IMR-90 (cell line): Measurements from ENCODE around the gene MEF2C. TPM values are rescaled to one million over a fixed set of nuclear protein-coding genes. Genes with fewer than 3 reads are reported as not detected.
A peak's percentile ranks its signal among the peaks of the same experiment; 100 is the strongest.

Experiments used
- ATAC-seq: fragments of 200-7000 bp; cut with Tn5 transposase; 2 replicates; pipeline ENCODE4 v1.9.1; 2020; ENCODE audit warnings: low read depth, mild to moderate bottlenecking, moderate library complexity
- BruUV-seq: library from RNA; stranded (reverse); fragments of 400-500 nt; replicated peaks from 2 replicates; lab custom pipeline; 2021; lab: Mats Ljungman, UMichigan
- CTCF ChIA-PET: fragments of 300-600 bp; formaldehyde crosslinking; extraction: SDS; loops from one replicate; lab custom pipeline; 2021; ENCODE audit warnings: antibody characterized with exemption; lab: Yijun Ruan, JAX
- POLR2A ChIA-PET: fragments of 300-600 bp; sonication (Branson Sonifier 250); formaldehyde crosslinking; loops from one replicate; lab custom pipeline; 2022; ENCODE audit warnings: antibody characterized with exemption; ENCODE audit not compliant: unreplicated experiment; lab: Charles Lee
- DNase-seq: peaks from one replicate; pipeline ENCODE4 v3.0.0; 2013
- H2AFZ ChIP-seq: replicated peaks from 2 replicates; pipeline ENCODE3; 2013; ENCODE audit warnings: low read length, mild to moderate bottlenecking; ENCODE audit not compliant: poor library complexity
- H2AK5ac ChIP-seq: 2 replicates; pipeline ENCODE4 v1.6.1; 2013; ENCODE audit warnings: low read depth, low read length, inconsistent platforms
- H2AK9ac ChIP-seq: replicated peaks from 2 replicates; pipeline ENCODE3; 2013; ENCODE audit warnings: mild to moderate bottlenecking, low read depth, low read length, moderate library complexity; ENCODE audit not compliant: poor library complexity
- H2BK120ac ChIP-seq: 2 replicates; pipeline ENCODE4 v1.6.1; 2013; ENCODE audit warnings: low read depth, low read length, inconsistent platforms
- H2BK15ac ChIP-seq: 3 replicates; pipeline ENCODE4 v1.6.1; 2013; ENCODE audit warnings: low read depth, low read length, inconsistent platforms
- H2BK20ac ChIP-seq: 2 replicates; pipeline ENCODE4 v1.6.1; 2013; ENCODE audit warnings: low read depth, mild to moderate bottlenecking, inconsistent platforms, low read length, moderate library complexity
- H2BK5ac ChIP-seq: 2 replicates; pipeline ENCODE4 v1.6.1; 2013; ENCODE audit warnings: mild to moderate bottlenecking, low read depth, low read length, inconsistent platforms; ENCODE audit not compliant: poor library complexity, severe bottlenecking
- H3K14ac ChIP-seq: replicated peaks from 2 replicates; pipeline ENCODE4 v1.6.1; 2013; ENCODE audit warnings: low read depth, low read length, inconsistent platforms
- H3K18ac ChIP-seq: 2 replicates; pipeline ENCODE4 v1.6.1; 2013; ENCODE audit warnings: low read depth, low read length, control low read depth
- H3K23ac ChIP-seq: 2 replicates; pipeline ENCODE4 v1.6.1; 2013; ENCODE audit warnings: low read depth, low read length, inconsistent platforms
- H3K27ac ChIP-seq: 2 replicates; pipeline ENCODE4 v1.5.1; 2013; ENCODE audit warnings: mild to moderate bottlenecking, control low read depth, low read length; ENCODE audit not compliant: insufficient read depth
- H3K27me3 ChIP-seq: 2 replicates; pipeline ENCODE4 v1.6.1; 2013; ENCODE audit warnings: low read length; ENCODE audit not compliant: control insufficient read depth, insufficient read depth
- H3K36me3 ChIP-seq: 2 replicates; pipeline ENCODE4 v1.6.1; 2013; ENCODE audit warnings: low read length, mixed read lengths; ENCODE audit not compliant: control insufficient read depth, insufficient read depth
- H3K4ac ChIP-seq: 2 replicates; pipeline ENCODE4 v1.6.1; 2013; ENCODE audit warnings: low read depth, low read length, inconsistent platforms
- H3K4me1 ChIP-seq: 2 replicates; pipeline ENCODE4 v1.6.1; 2013; ENCODE audit warnings: low read length, mixed read lengths; ENCODE audit not compliant: control insufficient read depth, insufficient read depth
- H3K4me2 ChIP-seq: 2 replicates; pipeline ENCODE4 v1.6.1; 2013; ENCODE audit warnings: low read depth, mild to moderate bottlenecking, control low read depth, low read length, moderate library complexity
- H3K4me3 ChIP-seq: 2 replicates; pipeline ENCODE4 v1.5.1; 2013; ENCODE audit warnings: low read depth, mild to moderate bottlenecking, control low read depth, low read length, moderate library complexity; ENCODE audit not compliant: insufficient read depth
- H3K56ac ChIP-seq: 2 replicates; pipeline ENCODE4 v1.6.1; 2013; ENCODE audit warnings: low read length, inconsistent platforms; ENCODE audit not compliant: insufficient read depth; ENCODE audit errors: extremely low read depth
- H3K79me1 ChIP-seq, 2 experiments: 2 replicates each; pipeline ENCODE4 v1.6.1; 2013; ENCODE audit warnings: low read length in 2 of 2, inconsistent platforms in 1 of 2, low read depth in 1 of 2
- H3K9ac ChIP-seq: 2 replicates; pipeline ENCODE4 v1.6.1; 2013; ENCODE audit warnings: low read depth, low read length, control low read depth
- H3K9me1 ChIP-seq: 2 replicates; pipeline ENCODE4 v1.6.1; 2013; ENCODE audit warnings: low read length, inconsistent platforms; ENCODE audit not compliant: insufficient read depth
- H3K9me3 ChIP-seq: 2 replicates; pipeline ENCODE4 v1.6.1; 2013; ENCODE audit warnings: low read length; ENCODE audit not compliant: control insufficient read depth, insufficient read depth
- H4K20me1 ChIP-seq: 2 replicates; pipeline ENCODE4 v1.6.1; 2013; ENCODE audit warnings: low read length, inconsistent platforms; ENCODE audit not compliant: insufficient read depth
- H4K5ac ChIP-seq: 2 replicates; pipeline ENCODE4 v1.6.1; 2013; ENCODE audit warnings: mild to moderate bottlenecking, low read depth, low read length, control low read depth
- H4K8ac ChIP-seq, 2 experiments: 2 replicates each; pipeline ENCODE4 v1.6.1; 2013; ENCODE audit warnings: low read depth in 2 of 2, low read length in 2 of 2, control low read depth in 1 of 2, inconsistent platforms in 1 of 2
- H4K91ac ChIP-seq: 2 replicates; pipeline ENCODE4 v1.6.1; 2013; ENCODE audit warnings: low read depth, low read length, inconsistent platforms; ENCODE audit not compliant: insufficient read depth
- BHLHE40 ChIP-seq: fragments of 150-350 bp; IDR thresholded peaks from 2 replicates; pipeline ENCODE4 v1.6.1; 2016; ENCODE audit warnings: mild to moderate bottlenecking, low read depth, low read length
- CEBPB ChIP-seq: IDR thresholded peaks from 2 replicates; pipeline ENCODE4 v1.6.1; 2012; ENCODE audit warnings: low read depth, low read length, improper control_type of control experiment
- CHD1 ChIP-seq: IDR thresholded peaks from 2 replicates; pipeline ENCODE4 v1.6.1; 2012; ENCODE audit warnings: low read depth, low read length, improper control_type of control experiment
- FOS ChIP-seq: fragments of 150-350 bp; IDR thresholded peaks from 2 replicates; pipeline ENCODE4 v1.6.1; 2016; ENCODE audit warnings: low read depth, low read length
- MAFK ChIP-seq: IDR thresholded peaks from 2 replicates; pipeline ENCODE4 v1.6.1; 2012; ENCODE audit warnings: low read depth, low read length, improper control_type of control experiment
- MAZ ChIP-seq: IDR thresholded peaks from 2 replicates; pipeline ENCODE4 v1.6.1; 2012; ENCODE audit warnings: low read depth, mild to moderate bottlenecking, low read length, improper control_type of control experiment, moderate library complexity, borderline replicate concordance
- MXI1 ChIP-seq: IDR thresholded peaks from 2 replicates; pipeline ENCODE4 v1.6.1; 2012; ENCODE audit warnings: low read depth, mild to moderate bottlenecking, low read length, moderate library complexity, borderline replicate concordance
- NFE2L2 ChIP-seq: fragments of 150-350 bp; IDR thresholded peaks from 2 replicates; pipeline ENCODE4 v1.6.1; 2016; ENCODE audit warnings: low read depth, mild to moderate bottlenecking, low read length
- POLR2A ChIP-seq: IDR thresholded peaks from 2 replicates; pipeline ENCODE4 v1.6.1; 2012; ENCODE audit warnings: mild to moderate bottlenecking, low read depth, low read length
- RAD21 ChIP-seq: IDR thresholded peaks from 2 replicates; pipeline ENCODE4 v1.6.1; 2012; ENCODE audit warnings: low read length, improper control_type of control experiment
- RCOR1 ChIP-seq: IDR thresholded peaks from 2 replicates; pipeline ENCODE4 v1.6.1; 2012; ENCODE audit warnings: mild to moderate bottlenecking, low read length, improper control_type of control experiment; ENCODE audit not compliant: insufficient replicate concordance
- RFX5 ChIP-seq: IDR thresholded peaks from 2 replicates; pipeline ENCODE4 v1.8.0; 2012; ENCODE audit warnings: low read depth, mild to moderate bottlenecking, low read length, moderate library complexity
- SMC3 ChIP-seq: fragments of 150-350 bp; IDR thresholded peaks from 2 replicates; pipeline ENCODE4 v1.6.1; 2016; ENCODE audit warnings: low read depth, mild to moderate bottlenecking, antibody characterized with exemption, low read length, moderate library complexity
- whole genome bisulfite sequencing, 2 experiments: methylation state at CpG; one replicate each; pipeline versions ENCODE4 v1.1.5 to v1.1.7; 2013; ENCODE audit warnings: missing lambda C conversion rate in 2 of 2; ENCODE audit not compliant: insufficient read length in 1 of 2; ENCODE audit errors: extremely low coverage in 2 of 2; 5-methylcytosine and 5-hydroxymethylcytosine counted together
- dilution Hi-C: fragments of 300-500 bp; cut with HindIII; formaldehyde crosslinking; loops from one replicate; pipeline ENCODE4 v1.14.3; 2018; ENCODE audit warnings: low sequenced_read_pairs; ENCODE audit not compliant: unreplicated experiment
- in situ Hi-C: fragments of 300-500 bp; cut with MboI; formaldehyde crosslinking; loops from 3 replicates; pipeline ENCODE4 v1.14.3; 2019; ENCODE audit warnings: low sequenced_read_pairs, inconsistent platforms, mixed read lengths
- intact Hi-C: fragments of 100-400 bp; cut with micrococcal nuclease; formaldehyde crosslinking; loops from 2 replicates; pipeline ENCODE4 v1.10.0; 2022
- polyA plus RNA-seq, 3 experiments: library from polyadenylated mRNA; depleted of rRNA; stranded (reverse); fragments of >200 nt; gene quantifications; 2 replicates each; pipeline ENCODE4 v1.2.3, GENCODE V29; 2012; ENCODE audit warnings: low replicate concordance in 1 of 3
- total RNA-seq: library from RNA; depleted of rRNA; stranded (reverse); fragments of >200 nt; gene quantifications from 2 replicates; pipeline ENCODE4 v1.2.3, GENCODE V29; 2012
- TF ChIP-seq, protein P1 (sequence below): fragments of 150-350 bp; IDR thresholded peaks from 2 replicates; pipeline ENCODE4 v1.6.1; 2017; ENCODE audit warnings: mild to moderate bottlenecking, antibody characterized with exemption, low read length, low read depth
- TF ChIP-seq, protein P2 (sequence below): conservative IDR thresholded peaks from 2 replicates; pipeline ENCODE4 v1.5.1; 2012; ENCODE audit warnings: mild to moderate bottlenecking, low read depth, low read length, improper control_type of control experiment
- TF ChIP-seq, protein P3 (sequence below): fragments of 150-350 bp; IDR thresholded peaks from 2 replicates; pipeline ENCODE4 v1.6.1; 2016; ENCODE audit warnings: low read depth, mild to moderate bottlenecking, low read length, moderate library complexity, borderline replicate concordance

MEF2C gene
- total and polyA plus RNA-seq, 2 of the 4 experiments (the other 2 are of a cell fraction) = 1.5 to 6.8 TPM

DNA sequence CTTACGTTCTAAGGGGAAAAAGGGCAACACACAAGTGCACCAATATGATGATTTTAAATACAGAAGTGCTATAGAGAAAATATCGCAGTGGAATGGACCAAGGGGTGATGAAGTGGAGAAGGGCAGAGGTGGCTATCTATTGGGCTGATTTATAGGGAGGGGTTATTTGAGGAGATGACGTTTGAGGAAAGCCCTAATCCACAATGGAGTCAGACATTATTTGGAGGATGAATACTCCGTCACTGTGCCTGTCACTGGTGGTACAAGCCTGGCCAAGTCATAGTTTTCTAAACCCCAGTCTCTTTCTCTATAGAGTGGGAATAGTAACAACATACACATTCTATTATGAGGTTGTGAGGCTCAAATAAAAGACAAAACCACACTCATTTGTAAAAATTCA, 48.5 kb downstream of the MEF2C start:
- Histone ChIP-seq H3K27me3 (no peaks in the 10 kb centered on the region), H4K91ac (no peak overlapping the region), H3K4me2 (no peak overlapping the region), H3K4ac (no peak overlapping the region), H3K14ac (0 out of 2 replicates have a peak overlapping the region, but pooled peaks have one; percentile 25), H2BK15ac (no peak overlapping the region), H3K36me3 (no peaks in the 10 kb centered on the region), H3K9me1 (0 out of 2 replicates have a peak, but pooled peaks cover 3% of the 10 kb centered on the region), H3K9ac (no peak overlapping the region), H3K23ac (no peak overlapping the region), H3K79me1 (0 out of 4 replicates have a peak, but pooled peaks cover 0 to 4% of the 10 kb centered on the region in 2 experiments), H3K4me1 (peaks cover 5% of the 10 kb centered on the region), H3K56ac (no peak overlapping the region), H2AFZ (no peak overlapping the region), H2AK5ac (no peak overlapping the region), H3K18ac (no peak overlapping the region), H4K5ac (no peak overlapping the region), H2BK120ac (no peak overlapping the region), H3K9me3 (no peaks in the 10 kb centered on the region), H2AK9ac (no peak overlapping the region), H3K4me3 (no peak overlapping the region), H3K27ac (no peak overlapping the region), H2BK20ac (no peak overlapping the region), H4K20me1 (no peaks in the 10 kb centered on the region), H2BK5ac (no peak overlapping the region), H4K8ac (no peak overlapping the region)
- intact Hi-C loops (loop anchor here (5.0 kb wide), 1 partner anchor 1197 kb away; no protein-coding TSS in a partner anchor), dilution Hi-C loops (no loop called here), in situ Hi-C loops (no loop called here)
- no CpG with 5 or more reads among the region's 4 CpGs for WGBS, 2 experiments
- POLR2A ChIA-PET = no interaction called here
- TF ChIP-seq POLR2A = no peak
- TF ChIP-seq SMC3 = no peak
- TF ChIP-seq, protein P1, sequence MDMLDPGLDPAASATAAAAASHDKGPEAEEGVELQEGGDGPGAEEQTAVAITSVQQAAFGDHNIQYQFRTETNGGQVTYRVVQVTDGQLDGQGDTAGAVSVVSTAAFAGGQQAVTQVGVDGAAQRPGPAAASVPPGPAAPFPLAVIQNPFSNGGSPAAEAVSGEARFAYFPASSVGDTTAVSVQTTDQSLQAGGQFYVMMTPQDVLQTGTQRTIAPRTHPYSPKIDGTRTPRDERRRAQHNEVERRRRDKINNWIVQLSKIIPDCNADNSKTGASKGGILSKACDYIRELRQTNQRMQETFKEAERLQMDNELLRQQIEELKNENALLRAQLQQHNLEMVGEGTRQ = no peak
- no peak for TF ChIP-seq BHLHE40
- TF ChIP-seq MXI1 = no peak
- TF ChIP-seq FOS = no peak
- no peak for TF ChIP-seq MAZ
- TF ChIP-seq, protein P2, sequence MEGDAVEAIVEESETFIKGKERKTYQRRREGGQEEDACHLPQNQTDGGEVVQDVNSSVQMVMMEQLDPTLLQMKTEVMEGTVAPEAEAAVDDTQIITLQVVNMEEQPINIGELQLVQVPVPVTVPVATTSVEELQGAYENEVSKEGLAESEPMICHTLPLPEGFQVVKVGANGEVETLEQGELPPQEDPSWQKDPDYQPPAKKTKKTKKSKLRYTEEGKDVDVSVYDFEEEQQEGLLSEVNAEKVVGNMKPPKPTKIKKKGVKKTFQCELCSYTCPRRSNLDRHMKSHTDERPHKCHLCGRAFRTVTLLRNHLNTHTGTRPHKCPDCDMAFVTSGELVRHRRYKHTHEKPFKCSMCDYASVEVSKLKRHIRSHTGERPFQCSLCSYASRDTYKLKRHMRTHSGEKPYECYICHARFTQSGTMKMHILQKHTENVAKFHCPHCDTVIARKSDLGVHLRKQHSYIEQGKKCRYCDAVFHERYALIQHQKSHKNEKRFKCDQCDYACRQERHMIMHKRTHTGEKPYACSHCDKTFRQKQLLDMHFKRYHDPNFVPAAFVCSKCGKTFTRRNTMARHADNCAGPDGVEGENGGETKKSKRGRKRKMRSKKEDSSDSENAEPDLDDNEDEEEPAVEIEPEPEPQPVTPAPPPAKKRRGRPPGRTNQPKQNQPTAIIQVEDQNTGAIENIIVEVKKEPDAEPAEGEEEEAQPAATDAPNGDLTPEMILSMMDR = no peak
- TF ChIP-seq, protein P3, sequence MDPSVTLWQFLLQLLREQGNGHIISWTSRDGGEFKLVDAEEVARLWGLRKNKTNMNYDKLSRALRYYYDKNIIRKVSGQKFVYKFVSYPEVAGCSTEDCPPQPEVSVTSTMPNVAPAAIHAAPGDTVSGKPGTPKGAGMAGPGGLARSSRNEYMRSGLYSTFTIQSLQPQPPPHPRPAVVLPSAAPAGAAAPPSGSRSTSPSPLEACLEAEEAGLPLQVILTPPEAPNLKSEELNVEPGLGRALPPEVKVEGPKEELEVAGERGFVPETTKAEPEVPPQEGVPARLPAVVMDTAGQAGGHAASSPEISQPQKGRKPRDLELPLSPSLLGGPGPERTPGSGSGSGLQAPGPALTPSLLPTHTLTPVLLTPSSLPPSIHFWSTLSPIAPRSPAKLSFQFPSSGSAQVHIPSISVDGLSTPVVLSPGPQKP = no peak
- TF ChIP-seq RAD21 = no peak
- TF ChIP-seq CEBPB = no peak
- no peak for TF ChIP-seq NFE2L2
- no peak for TF ChIP-seq RFX5
- no peak for TF ChIP-seq RCOR1
- TF ChIP-seq MAFK = no peak
- TF ChIP-seq CHD1 = no peak
- BruUV-seq = no TSS peak
- CTCF ChIA-PET = no interaction called here
- DNase-seq (no peak), ATAC-seq (no peak)
